Measurements from ENCODE around the gene CEMIP2. TPM values are rescaled to one million over a fixed set of nuclear protein-coding genes. Genes with fewer than 3 reads are reported as not detected.

The CEMIP2 gene
- total RNA-seq, 1 experiment from 2014 or later, result 28.4 TPM

DNA sequence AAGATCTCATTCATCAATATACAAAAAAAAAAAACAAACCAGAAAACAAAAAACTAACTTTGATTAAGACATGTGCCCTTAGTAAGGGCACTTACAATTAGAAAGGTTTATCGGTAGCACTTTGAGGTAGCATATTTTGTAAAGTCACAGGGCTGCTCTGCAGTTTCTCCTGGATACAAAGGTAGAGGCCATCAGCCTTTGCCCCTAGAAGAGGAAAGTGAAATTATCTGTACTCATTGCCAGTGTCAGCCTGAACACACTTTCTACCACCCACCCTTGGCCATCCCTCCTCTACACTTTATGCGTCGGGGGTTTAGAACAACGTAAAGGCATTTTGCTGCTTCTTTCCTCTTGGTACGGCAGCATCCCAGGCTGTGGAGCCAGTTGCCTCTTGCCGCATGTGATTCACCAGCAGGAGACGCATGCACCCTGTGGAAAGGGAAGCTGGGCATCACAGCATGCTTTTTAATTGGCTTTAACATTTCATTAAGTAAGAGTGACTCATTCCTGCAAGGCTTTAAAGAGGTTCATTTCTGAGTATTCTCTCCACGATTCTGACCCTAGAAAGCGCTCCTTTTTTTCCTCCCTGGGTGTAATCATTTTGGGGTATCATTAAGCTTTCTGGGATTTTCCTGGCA is 84.6 kb downstream of the CEMIP2 start:
- no peaks in the 10 kb centered on the region for H3K9me3 Mint-ChIP-seq (ENCODE audit: unreplicated experiment)
- no peak overlapping the region for H3K4me3 ChIP-seq (ENCODE audit: low read depth, low read length)
- no peak overlapping the region for H3K27ac Mint-ChIP-seq (ENCODE audit: unreplicated experiment)
- H3K4me1 ChIP-seq, result peaks cover 14% of the 10 kb centered on the region; the same call in 1 of the 2 replicates
- H3K27me3 ChIP-seq (replicated peaks; ENCODE audit: control insufficient read depth, insufficient read depth, low read length), result no peaks in the 10 kb centered on the region
- no peak overlapping the region for H3K4me3 Mint-ChIP-seq (ENCODE audit: unreplicated experiment)
- ChIA-PET POLR2A (no interaction called here), CTCF (no interaction called here)
- H3K27me3 Mint-ChIP-seq (ENCODE audit: insufficient read depth, unreplicated experiment), result no peaks in the 10 kb centered on the region
- TF ChIP-seq, protein P1, sequence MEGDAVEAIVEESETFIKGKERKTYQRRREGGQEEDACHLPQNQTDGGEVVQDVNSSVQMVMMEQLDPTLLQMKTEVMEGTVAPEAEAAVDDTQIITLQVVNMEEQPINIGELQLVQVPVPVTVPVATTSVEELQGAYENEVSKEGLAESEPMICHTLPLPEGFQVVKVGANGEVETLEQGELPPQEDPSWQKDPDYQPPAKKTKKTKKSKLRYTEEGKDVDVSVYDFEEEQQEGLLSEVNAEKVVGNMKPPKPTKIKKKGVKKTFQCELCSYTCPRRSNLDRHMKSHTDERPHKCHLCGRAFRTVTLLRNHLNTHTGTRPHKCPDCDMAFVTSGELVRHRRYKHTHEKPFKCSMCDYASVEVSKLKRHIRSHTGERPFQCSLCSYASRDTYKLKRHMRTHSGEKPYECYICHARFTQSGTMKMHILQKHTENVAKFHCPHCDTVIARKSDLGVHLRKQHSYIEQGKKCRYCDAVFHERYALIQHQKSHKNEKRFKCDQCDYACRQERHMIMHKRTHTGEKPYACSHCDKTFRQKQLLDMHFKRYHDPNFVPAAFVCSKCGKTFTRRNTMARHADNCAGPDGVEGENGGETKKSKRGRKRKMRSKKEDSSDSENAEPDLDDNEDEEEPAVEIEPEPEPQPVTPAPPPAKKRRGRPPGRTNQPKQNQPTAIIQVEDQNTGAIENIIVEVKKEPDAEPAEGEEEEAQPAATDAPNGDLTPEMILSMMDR (IDR thresholded peaks at IDR 0.05; ENCODE audit: insufficient read depth in 1 of 2, low read depth in 1 of 2, low read length in 1 of 2, severe bottlenecking in 1 of 2, unreplicated experiment in 1 of 2), result no peak
- H3K9me3 ChIP-seq, result no peaks in the 10 kb centered on the region
- TSS peak; percentile 25 for BruUV-seq (replicated peaks)
- H3K36me3 ChIP-seq (ENCODE audit: control insufficient read depth, insufficient read depth, low read length), result no peaks in the 10 kb centered on the region
- H3K4me1 Mint-ChIP-seq (ENCODE audit: low read depth, unreplicated experiment), result peaks cover 6% of the 10 kb centered on the region
- intact Hi-C loops (cut with micrococcal nuclease; ENCODE audit: unreplicated experiment), result loop anchor here (10.0 kb wide), 1 partner anchor 79 kb away; no protein-coding TSS in a partner anchor
- DNase-seq, result no peak
- peaks cover 23% of the 10 kb centered on the region for H3K36me3 Mint-ChIP-seq (ENCODE audit: insufficient read depth, unreplicated experiment)

DNA sequence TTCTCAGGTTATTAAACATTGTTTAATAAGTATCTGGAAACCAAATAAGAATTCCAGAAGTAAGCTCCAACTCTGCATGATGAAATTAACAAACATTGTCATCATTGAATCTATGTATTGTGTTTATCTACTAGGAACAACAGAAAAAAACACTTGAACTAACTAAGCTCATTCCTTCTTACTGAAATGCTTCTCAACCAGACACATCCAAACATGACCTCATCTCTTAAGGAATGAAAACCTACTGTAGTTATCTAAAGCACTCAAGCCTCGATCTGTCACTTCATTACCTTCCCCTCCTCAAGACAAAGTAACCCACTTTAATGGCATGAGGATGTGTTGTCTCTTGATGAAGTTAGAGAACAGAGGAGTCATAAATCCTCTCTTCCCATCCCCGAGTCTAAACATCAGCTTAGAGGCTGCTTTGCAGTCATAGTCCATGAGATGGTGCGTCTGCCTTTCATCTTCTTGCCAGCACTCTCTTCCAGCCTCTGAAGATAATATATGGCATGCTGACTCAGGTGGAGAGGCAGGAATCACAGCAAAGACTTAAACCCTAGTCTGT is 86.5 kb downstream of the CEMIP2 start:
- POLR2A ChIA-PET, result no interaction called here
- peak in 1 of 2 experiments; percentile 39 for DNase-seq
- peak overlapping the region; percentile 69 for H3K27ac Mint-ChIP-seq (ENCODE audit: unreplicated experiment)

DNA sequence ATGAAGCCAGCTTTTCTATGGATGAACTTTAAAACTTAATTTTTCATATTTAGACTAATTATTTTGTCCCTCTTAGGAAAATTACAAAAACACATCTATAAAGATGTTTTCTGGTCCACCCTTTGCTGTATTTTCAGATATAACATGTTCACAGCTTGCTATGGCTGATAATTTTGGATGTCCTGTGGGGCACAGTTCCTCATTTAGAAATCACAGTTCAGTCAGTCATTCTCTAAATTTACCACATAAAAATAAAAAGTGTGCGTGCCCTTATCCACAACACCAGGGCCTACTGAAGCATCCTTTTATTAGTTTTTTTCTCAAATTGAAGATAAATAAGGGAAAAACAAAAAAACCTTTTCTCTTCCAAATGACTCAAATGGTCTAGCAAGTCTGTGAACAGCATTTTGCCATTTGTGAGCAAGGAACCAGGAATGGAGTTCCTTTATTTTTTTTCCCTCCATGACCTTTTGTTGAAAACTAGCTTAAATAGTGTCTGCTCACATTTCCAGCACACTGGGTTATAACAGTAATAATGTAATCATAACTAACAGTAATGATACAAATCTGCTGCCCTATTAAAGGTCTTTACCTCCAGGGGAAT is 87.1 kb downstream of the CEMIP2 start:
- Mint-ChIP-seq H3K27me3 (ENCODE audit: insufficient read depth, unreplicated experiment) (no peaks in the 10 kb centered on the region), H3K4me3 (ENCODE audit: unreplicated experiment) (no peak overlapping the region), H3K9me3 (ENCODE audit: unreplicated experiment) (no peaks in the 10 kb centered on the region), H3K36me3 (ENCODE audit: insufficient read depth, unreplicated experiment) (peaks cover 27% of the 10 kb centered on the region), H3K27ac (ENCODE audit: unreplicated experiment) (peak overlapping the region; percentile 69), H3K4me1 (ENCODE audit: low read depth, unreplicated experiment) (peaks cover 6% of the 10 kb centered on the region)
- ChIA-PET CTCF (no interaction called here), POLR2A (no interaction called here)
- no TSS peak for BruUV-seq (replicated peaks)
- intact Hi-C loops (cut with micrococcal nuclease; ENCODE audit: unreplicated experiment), result loop anchor here (10.0 kb wide), 1 partner anchor 76 kb away; no protein-coding TSS in a partner anchor
- TF ChIP-seq, protein P1 (IDR thresholded peaks at IDR 0.05; ENCODE audit: insufficient read depth in 1 of 2, low read depth in 1 of 2, low read length in 1 of 2, severe bottlenecking in 1 of 2, unreplicated experiment in 1 of 2), result no peak
- Histone ChIP-seq H3K4me1 (peaks cover 21% of the 10 kb centered on the region; the same call in 1 of the 2 replicates), H3K27me3 (replicated peaks; ENCODE audit: control insufficient read depth, insufficient read depth, low read length) (no peaks in the 10 kb centered on the region), H3K36me3 (ENCODE audit: control insufficient read depth, insufficient read depth, low read length) (no peaks in the 10 kb centered on the region), H3K4me3 (ENCODE audit: low read depth, low read length) (no peak overlapping the region), H3K9me3 (no peaks in the 10 kb centered on the region)
- no peak for DNase-seq

More for the DNA sequence above, 86.5 kb downstream of the CEMIP2 start:
- Mint-ChIP-seq H3K4me3 (ENCODE audit: unreplicated experiment) (no peak overlapping the region), H3K9me3 (ENCODE audit: unreplicated experiment) (no peaks in the 10 kb centered on the region), H3K27me3 (ENCODE audit: insufficient read depth, unreplicated experiment) (no peaks in the 10 kb centered on the region), H3K36me3 (ENCODE audit: insufficient read depth, unreplicated experiment) (peaks cover 30% of the 10 kb centered on the region), H3K4me1 (ENCODE audit: low read depth, unreplicated experiment) (peaks cover 6% of the 10 kb centered on the region)
- no peak overlapping the region for H3K4me3 ChIP-seq (ENCODE audit: low read depth, low read length)
- no peaks in the 10 kb centered on the region for H3K36me3 ChIP-seq (ENCODE audit: control insufficient read depth, insufficient read depth, low read length)
- no peaks in the 10 kb centered on the region for H3K27me3 ChIP-seq (replicated peaks; ENCODE audit: control insufficient read depth, insufficient read depth, low read length)
- BruUV-seq (replicated peaks), result no TSS peak
- intact Hi-C loops (cut with micrococcal nuclease; ENCODE audit: unreplicated experiment), result loop anchor here (10.0 kb wide), 1 partner anchor 77 kb away; no protein-coding TSS in a partner anchor
- CTCF ChIA-PET, result no interaction called here
- TF ChIP-seq, protein P1 (IDR thresholded peaks at IDR 0.05; ENCODE audit: insufficient read depth in 1 of 2, low read depth in 1 of 2, low read length in 1 of 2, severe bottlenecking in 1 of 2, unreplicated experiment in 1 of 2), result no peak
- peaks cover 21% of the 10 kb centered on the region; the same call in 1 of the 2 replicates for H3K4me1 ChIP-seq
- H3K9me3 ChIP-seq, result no peaks in the 10 kb centered on the region

Data from Caco-2 (cell line).